Measurements from ENCODE around the gene GKN2. TPM values are rescaled to one million over a fixed set of nuclear protein-coding genes. Genes with fewer than 3 reads are reported as not detected.

Gene GKN2
- total RNA-seq, 1 experiment from 2014 or later = not detected

GRCh38 chr2:68974251-68974650, 21.6 kb upstream of the GKN2 start, which contains the start of gene GKN1 (continued):
- TF ChIP-seq FOXP4 (CRISPR knock-in tag; IDR thresholded peaks at IDR 0.05) (no peak), HMGXB4 (CRISPR knock-in tag; IDR thresholded peaks at IDR 0.05) (no peak), NFATC4 (CRISPR knock-in tag; IDR thresholded peaks at IDR 0.05) (no peak), ZMAT4 (CRISPR knock-in tag; IDR thresholded peaks at IDR 0.05) (no peak), SMAD4 (CRISPR knock-in tag; IDR thresholded peaks at IDR 0.05) (no peak)

- ChIA-PET POLR2A (no interaction called here), CTCF (no interaction called here)
- H3K4me1 Mint-ChIP-seq = no peaks in the 10 kb centered on the region
- TF ChIP-seq ZNF232 (CRISPR knock-in tag; IDR thresholded peaks at IDR 0.05) (no peak), JAZF1 (CRISPR knock-in tag; IDR thresholded peaks at IDR 0.05) (no peak), TEAD4 (CRISPR knock-in tag; IDR thresholded peaks at IDR 0.05) (no peak), NFE2L1 (CRISPR knock-in tag; IDR thresholded peaks at IDR 0.05) (no peak), RORB (CRISPR knock-in tag; IDR thresholded peaks at IDR 0.05) (no peak), MXD4 (CRISPR knock-in tag; IDR thresholded peaks at IDR 0.05; ENCODE audit: borderline replicate concordance) (no peak), E2F1 (CRISPR knock-in tag; IDR thresholded peaks at IDR 0.05) (no peak), PRRX2 (CRISPR knock-in tag; IDR thresholded peaks at IDR 0.05) (no peak), USF1 (CRISPR knock-in tag; IDR thresholded peaks at IDR 0.05) (no peak)
- no peaks in the 10 kb centered on the region for H3K9me3 Mint-ChIP-seq
- H3K4me3 Mint-ChIP-seq = no peak overlapping the region
- ATAC-seq (no peak), DNase-seq (ENCODE audit: low spot score) (no peak)
- H3K27ac Mint-ChIP-seq = no peak overlapping the region
- no peaks in the 10 kb centered on the region for H3K36me3 Mint-ChIP-seq
- no peaks in the 10 kb centered on the region; the same call in none of the 2 replicates for H3K27me3 Mint-ChIP-seq (ENCODE audit: low read depth)
These were observed 19.0 kb upstream of the GKN2 start for GRCh38 chr2:68971591-68972231.

- no peak overlapping the region for H3K27ac Mint-ChIP-seq
- no peak for TF ChIP-seq ZNF232 (CRISPR knock-in tag; IDR thresholded peaks at IDR 0.05)
- no peak for TF ChIP-seq ZNF671 (CRISPR knock-in tag; IDR thresholded peaks at IDR 0.05)
- no peak for TF ChIP-seq NR1H2 (CRISPR knock-in tag; IDR thresholded peaks at IDR 0.05)
- no peak for TF ChIP-seq ERG (CRISPR knock-in tag; IDR thresholded peaks at IDR 0.05)
- TF ChIP-seq SOX15 (CRISPR knock-in tag; IDR thresholded peaks at IDR 0.05) = no peak
- TF ChIP-seq ZNF281 (CRISPR knock-in tag; IDR thresholded peaks at IDR 0.05) = no peak
- no peak for TF ChIP-seq E2F4 (CRISPR knock-in tag; IDR thresholded peaks at IDR 0.05; ENCODE audit: borderline replicate concordance, low read depth)
- H3K4me3 Mint-ChIP-seq = no peak overlapping the region
- DNase-seq (ENCODE audit: low spot score) = no peak
- H3K4me1 Mint-ChIP-seq = no peaks in the 10 kb centered on the region
- CTCF ChIA-PET = no interaction called here
- POLR2A ChIA-PET = no interaction called here
- H3K9me3 Mint-ChIP-seq = no peaks in the 10 kb centered on the region
- ATAC-seq = no peak
- no peaks in the 10 kb centered on the region for H3K36me3 Mint-ChIP-seq
- no peaks in the 10 kb centered on the region; the same call in none of the 2 replicates for H3K27me3 Mint-ChIP-seq (ENCODE audit: low read depth)
These were observed 18.0 kb upstream of the GKN2 start for GRCh38 chr2:68970566-68971265.

All from WTC11 (cell line).